H9 (cell line): Measurements from ENCODE around the gene CRYGS. TPM values are rescaled to one million over a fixed set of nuclear protein-coding genes. Genes with fewer than 3 reads are reported as not detected.

ENCODE experiments used
- DNase-seq: peaks from one replicate; pipeline ENCODE4 v3.0.0-alpha.2; 2017
- H2AFZ ChIP-seq: one replicate; pipeline ENCODE4 v1.6.1; 2013; ENCODE audit warnings: mild to moderate bottlenecking, low read length, control low read depth, moderate library complexity
- H2AK5ac ChIP-seq: 2 replicates; pipeline ENCODE4 v1.6.1; 2013; ENCODE audit warnings: low read length, control low read depth, mixed read lengths; ENCODE audit not compliant: insufficient read length
- H2BK120ac ChIP-seq: one replicate; pipeline ENCODE4 v1.6.1; 2013; ENCODE audit warnings: low read depth, mild to moderate bottlenecking, low read length, control low read depth, inconsistent platforms; ENCODE audit not compliant: poor library complexity, severe bottlenecking
- H2BK12ac ChIP-seq: 2 replicates; pipeline ENCODE4 v1.6.1; 2013; ENCODE audit warnings: low read length, control low read depth, mixed read lengths, low read depth; ENCODE audit not compliant: insufficient read length
- H2BK15ac ChIP-seq: 2 replicates; pipeline ENCODE4 v1.6.1; 2013; ENCODE audit warnings: low read depth, low read length, control low read depth
- H2BK20ac ChIP-seq: one replicate; pipeline ENCODE4 v1.6.1; 2013; ENCODE audit warnings: low read depth, mild to moderate bottlenecking, low read length, control low read depth, inconsistent platforms; ENCODE audit not compliant: poor library complexity, severe bottlenecking
- H2BK5ac ChIP-seq: 2 replicates; pipeline ENCODE4 v1.6.1; 2013; ENCODE audit warnings: low read length, control low read depth, mixed read lengths; ENCODE audit not compliant: insufficient read length
- H3K14ac ChIP-seq: 2 replicates; pipeline ENCODE4 v1.6.1; 2013; ENCODE audit warnings: low read length, control low read depth; ENCODE audit not compliant: insufficient read depth
- H3K18ac ChIP-seq: 2 replicates; pipeline ENCODE4 v1.6.1; 2013; ENCODE audit warnings: low read depth, mild to moderate bottlenecking, mixed read lengths, low read length, control low read depth; ENCODE audit not compliant: insufficient read length
- H3K23ac ChIP-seq: 2 replicates; pipeline ENCODE4 v1.6.1; 2013; ENCODE audit warnings: low read length, control low read depth, mixed read lengths, low read depth; ENCODE audit not compliant: insufficient read length
- H3K23me2 ChIP-seq: 2 replicates; pipeline ENCODE4 v1.6.1; 2013; ENCODE audit warnings: low read depth, mild to moderate bottlenecking, mixed read lengths, low read length, control low read depth; ENCODE audit not compliant: insufficient read length, poor library complexity, severe bottlenecking
- H3K27ac ChIP-seq: 2 replicates; pipeline ENCODE4 v1.5.1; 2013; ENCODE audit warnings: low read length, control low read depth, mixed read lengths, low read depth; ENCODE audit not compliant: insufficient read length
- H3K27me3 ChIP-seq: 2 replicates; pipeline ENCODE4 v1.6.1; 2013; ENCODE audit warnings: low read length, control low read depth, inconsistent platforms; ENCODE audit not compliant: insufficient read depth
- H3K4ac ChIP-seq: 2 replicates; pipeline ENCODE4 v1.6.1; 2013; ENCODE audit warnings: low read depth, mild to moderate bottlenecking, control low read depth, inconsistent platforms, low read length, moderate library complexity
- H3K4me1 ChIP-seq: 2 replicates; pipeline ENCODE4 v1.6.1; 2013; ENCODE audit warnings: low read length, control low read depth, inconsistent platforms; ENCODE audit not compliant: insufficient read depth
- H3K4me2 ChIP-seq: 2 replicates; pipeline ENCODE4 v1.6.1; 2013; ENCODE audit warnings: low read length, control low read depth, mixed read lengths; ENCODE audit not compliant: insufficient read length, insufficient read depth
- H3K56ac ChIP-seq: 2 replicates; pipeline ENCODE4 v1.6.1; 2013; ENCODE audit warnings: low read depth, mild to moderate bottlenecking, mixed read lengths, low read length, control low read depth; ENCODE audit not compliant: insufficient read length
- H3K79me1 ChIP-seq: 2 replicates; pipeline ENCODE4 v1.6.1; 2013; ENCODE audit warnings: low read depth, mild to moderate bottlenecking, moderate library complexity, low read length, control low read depth, inconsistent platforms; ENCODE audit not compliant: insufficient read depth, poor library complexity, severe bottlenecking
- H3K79me2 ChIP-seq: 2 replicates; pipeline ENCODE4 v1.6.1; 2013; ENCODE audit warnings: low read length, control low read depth, inconsistent platforms; ENCODE audit not compliant: insufficient read depth
- H3K9ac ChIP-seq: 2 replicates; pipeline ENCODE4 v1.6.1; 2013; ENCODE audit warnings: low read length, control low read depth, mixed read lengths; ENCODE audit not compliant: insufficient read length; ENCODE audit errors: extremely low read depth
- H3K9me3 ChIP-seq: one replicate; pipeline ENCODE4 v1.6.1; 2013; ENCODE audit warnings: low read depth, low read length, inconsistent platforms; ENCODE audit not compliant: control insufficient read depth
- H3T11ph ChIP-seq: one replicate; pipeline ENCODE4 v1.6.1; 2013; ENCODE audit warnings: mild to moderate bottlenecking, low read length, control low read depth, inconsistent platforms
- H4K20me1 ChIP-seq: one replicate; pipeline ENCODE4 v1.6.1; 2013; ENCODE audit not compliant: control insufficient read depth, insufficient read length, insufficient read depth
- H4K5ac ChIP-seq: 2 replicates; pipeline ENCODE4 v1.6.1; 2013; ENCODE audit warnings: low read depth, mild to moderate bottlenecking, mixed read lengths, low read length, control low read depth; ENCODE audit not compliant: insufficient read length
- H4K8ac ChIP-seq: replicated peaks from 2 replicates; pipeline ENCODE4 v1.6.1; 2013; ENCODE audit warnings: low read length, control low read depth, mixed read lengths, low read depth; ENCODE audit not compliant: insufficient read length
- H4K91ac ChIP-seq: 2 replicates; pipeline ENCODE4 v1.6.1; 2013; ENCODE audit warnings: low read depth, mild to moderate bottlenecking, moderate library complexity, mixed read lengths, low read length, control low read depth; ENCODE audit not compliant: insufficient read length
- H3K27ac Mint-ChIP-seq, 3 experiments: 2 replicates in 2 of 3; 3 replicates in 1 of 3; pipeline ENCODE4 v1.8.0; 2020 to 2021; ENCODE audit warnings: mixed read lengths in 3 of 3, mild to moderate bottlenecking in 1 of 3, moderate library complexity in 1 of 3
- H3K27me3 Mint-ChIP-seq: 2 replicates; pipeline ENCODE4 v1.8.0; 2021; ENCODE audit warnings: low read depth, mild to moderate bottlenecking, moderate library complexity, mixed read lengths
- H3K36me3 Mint-ChIP-seq, 3 experiments: 2 replicates in 2 of 3; 3 replicates in 1 of 3; pipeline ENCODE4 v1.8.0; 2020 to 2021; ENCODE audit warnings: low read depth in 3 of 3, mixed read lengths in 3 of 3; ENCODE audit not compliant: insufficient read depth in 1 of 3
- H3K4me1 Mint-ChIP-seq, 2 experiments: 2 replicates each; pipeline ENCODE4 v1.8.0; 2020; ENCODE audit warnings: mixed read lengths in 2 of 2
- H3K4me3 Mint-ChIP-seq, 2 experiments: 2 replicates in 1 of 2; 3 replicates in 1 of 2; pipeline ENCODE4 v1.8.0; 2020 to 2021; ENCODE audit warnings: mild to moderate bottlenecking in 2 of 2, mixed read lengths in 2 of 2, moderate library complexity in 1 of 2
- H3K9me3 Mint-ChIP-seq, 2 experiments: 2 replicates in 1 of 2; 3 replicates in 1 of 2; pipeline ENCODE4 v1.8.0; 2020; ENCODE audit warnings: mild to moderate bottlenecking in 2 of 2, mixed read lengths in 2 of 2, moderate library complexity in 1 of 2
- CTCF ChIP-seq: fragments of 200-600 bp; sonication (generic); conservative IDR thresholded peaks from 3 replicates; pipeline ENCODE4 v1.8.0; 2021; ENCODE audit warnings: antibody characterized with exemption, mild to moderate bottlenecking
- WGBS: extraction: QIAGEN DNeasy Blood & Tissue Kit; methylation state at CpG from one replicate; pipeline ENCODE4 v1.1.7; 2013; ENCODE audit warnings: missing lambda C conversion rate, low lambda C conversion rate, mixed read lengths; ENCODE audit not compliant: insufficient read length; ENCODE audit errors: extremely low coverage; 5-methylcytosine and 5-hydroxymethylcytosine counted together
- total RNA-seq: library from RNA; stranded (reverse); gene quantifications from 2 replicates; pipeline ENCODE4 v1.2.1, GENCODE V29; 2021

The CRYGS gene
- total RNA-seq, 1 experiment from 2014 or later: 1.0 TPM

- Histone ChIP-seq H3K9me3 (no peaks in the 10 kb centered on the region), H3K4me2 (no peak overlapping the region), H4K91ac (no peak overlapping the region), H2BK20ac (no peak overlapping the region), H3K9ac (no peak overlapping the region), H3K23ac (no peak overlapping the region), H2AFZ (no peak overlapping the region), H2BK12ac (no peak overlapping the region), H3K79me2 (no peaks in the 10 kb centered on the region; the same call in 1 of the 2 replicates), H2BK15ac (no peak overlapping the region), H2BK5ac (no peak overlapping the region), H3K4me1 (no peaks in the 10 kb centered on the region), H3K79me1 (no peaks in the 10 kb centered on the region), H4K20me1 (no peaks in the 10 kb centered on the region), H3K18ac (no peak overlapping the region), H3K27ac (no peak overlapping the region), H3K14ac (no peak overlapping the region; the same call in 1 of the 2 replicates), H4K8ac (no peak overlapping the region), H4K5ac (no peak overlapping the region), H3T11ph (no peak overlapping the region), H3K4ac (no peak overlapping the region), H2AK5ac (no peak overlapping the region), H3K56ac (no peak overlapping the region), H3K23me2 (no peaks in the 10 kb centered on the region), H3K27me3 (no peaks in the 10 kb centered on the region), H2BK120ac (no peak overlapping the region)
- Mint-ChIP-seq H3K9me3 (no peaks in the 10 kb centered on the region), H3K4me1 (peaks cover 12 to 15% of the 10 kb centered on the region in 2 experiments), H3K27ac (no peak overlapping the region), H3K36me3 (no peaks in the 10 kb centered on the region), H3K4me3 (no peak overlapping the region), H3K27me3 (peaks cover 17% of the 10 kb centered on the region)
- WGBS: no CpG with 5 or more reads among the region's 9 CpGs
- no peak for DNase-seq
- 0 out of 3 replicates have a peak, but pooled peaks have one; percentile 13 for TF ChIP-seq CTCF
Observed at GRCh38 chr3:186510374-186511079, 33.7 kb downstream of the CRYGS start.
